GM18909 (cell line): ENCODE results near the gene CDAN1.
"Not testable (repeated sequence)": the region's sequence is repeated elsewhere in the genome, so short reads cannot be mapped to it uniquely, and the experiment has no call there.

Source experiments
- ATAC-seq: cut with Tn5 transposase; IDR thresholded peaks from one replicate; pipeline ENCODE4 v1.9.1; 2021; ENCODE audit warnings: mild to moderate bottlenecking; ENCODE audit not compliant: unreplicated experiment, poor library complexity

The CDAN1 gene

GRCh38 chr15:42710662-42711061 is 26.3 kb downstream of the CDAN1 start:
- no peak for ATAC-seq

- ATAC-seq = no peak
Measured at GRCh38 chr15:42707873-42708544, 28.9 kb downstream of the CDAN1 start.

GRCh38 chr15:42707068-42707467 is 29.9 kb downstream of the CDAN1 start:
- no peak for ATAC-seq

GRCh38 chr15:42705336-42705735 is 31.6 kb downstream of the CDAN1 start:
- no peak for ATAC-seq

GRCh38 chr15:42704492-42704926 is 32.4 kb downstream of the CDAN1 start:
- no peak for ATAC-seq

- ATAC-seq = no peak
Measured at GRCh38 chr15:42696626-42697025, 40.3 kb downstream of the CDAN1 start.

- ATAC-seq = no peak
Measured at GRCh38 chr15:42695527-42696071, 41.3 kb downstream of the CDAN1 start.

- no peak for ATAC-seq
Measured at GRCh38 chr15:42694398-42694797, 42.5 kb downstream of the CDAN1 start.

GRCh38 chr15:42693942-42694341 is 43.0 kb downstream of the CDAN1 start:
- no peak for ATAC-seq

GRCh38 chr15:42693496-42693895 is 43.4 kb downstream of the CDAN1 start:
- ATAC-seq = no peak

GRCh38 chr15:42692997-42693396 is 43.9 kb downstream of the CDAN1 start:
- ATAC-seq = no peak

- ATAC-seq = no peak
Measured at GRCh38 chr15:42692536-42692935, 44.4 kb downstream of the CDAN1 start.

- no peak for ATAC-seq
Measured at GRCh38 chr15:42691770-42692169, 45.2 kb downstream of the CDAN1 start.

GRCh38 chr15:42691308-42691707 is 45.6 kb downstream of the CDAN1 start:
- no peak for ATAC-seq

- ATAC-seq = no peak
Measured at GRCh38 chr15:42688301-42688700, 48.6 kb downstream of the CDAN1 start.

- ATAC-seq = no peak
Measured at GRCh38 chr15:42687740-42688139, 49.2 kb downstream of the CDAN1 start.

- ATAC-seq = no peak
Measured at GRCh38 chr15:42686281-42686680, 50.6 kb downstream of the CDAN1 start.

GRCh38 chr15:42681119-42681518 is 55.8 kb downstream of the CDAN1 start:
- no peak for ATAC-seq

GRCh38 chr15:42680142-42680482 is 56.8 kb downstream of the CDAN1 start:
- ATAC-seq = not testable (repeated sequence)

- ATAC-seq = no peak
Measured at GRCh38 chr15:42679285-42680141, 57.4 kb downstream of the CDAN1 start.

- ATAC-seq = no peak
Measured at GRCh38 chr15:42675021-42675420, 61.9 kb downstream of the CDAN1 start.
